Ovary (tissue), 9 donors: ENCODE results near the gene AKAP3. TPM values are rescaled to one million over a fixed set of nuclear protein-coding genes. Genes with fewer than 3 reads are reported as not detected.
A peak's percentile ranks its signal among the peaks of the same experiment; 100 is the strongest.

Experiments
- DNase-seq, 5 donors: peaks; one replicate each; pipeline ENCODE4 v3.0.0-alpha.2; 2019 to 2020
- H3K27ac ChIP-seq, 2 donors: fragments of 200-600 bp; one replicate each; pipeline versions ENCODE4 v1.5.1 to v1.8.0; 2019 to 2022
- H3K27me3 ChIP-seq: fragments of 200-600 bp; one replicate; pipeline ENCODE4 v1.8.0; 2022
- H3K36me3 ChIP-seq: fragments of 200-600 bp; sonication (generic); one replicate; pipeline ENCODE4 v1.5.1; 2019
- H3K4me1 ChIP-seq: one replicate; pipeline ENCODE4 v1.8.1; 2013; ENCODE audit warnings: mild to moderate bottlenecking, moderate library complexity; ENCODE audit not compliant: insufficient read depth
- H3K4me3 ChIP-seq: fragments of 200-600 bp; sonication (generic); one replicate; pipeline ENCODE4 v1.5.1; 2017
- H3K9me3 ChIP-seq, 2 donors: fragments of 200-600 bp in 1 of 2; sonication (generic) in 1 of 2; one replicate each; pipeline versions ENCODE4 v1.5.1 to v1.8.1; 2013 to 2019; ENCODE audit warnings: mild to moderate bottlenecking in 1 of 2, moderate library complexity in 1 of 2
- EP300 ChIP-seq: sonication (generic); formaldehyde crosslinking; IDR thresholded peaks from one replicate; pipeline ENCODE4 v1.6.1; 2017; ENCODE audit warnings: antibody characterized with exemption
- POLR2A ChIP-seq: fragments of 450-650 bp; IDR thresholded peaks from one replicate; pipeline ENCODE4 v1.6.1; 2017; ENCODE audit warnings: antibody characterized with exemption, mild to moderate bottlenecking, moderate library complexity
- WGBS, 3 donors: extraction: QIAGEN DNeasy Blood & Tissue Kit in 1 of 3; methylation state at CpG; one replicate each; pipeline versions ENCODE4 v1.1.5 to v1.1.7; 2013 to 2017; 5-methylcytosine and 5-hydroxymethylcytosine counted together
- intact Hi-C, 4 donors: fragments of 100-400 bp; cut with DNase I; formaldehyde crosslinking; loops; one replicate each; pipeline versions ENCODE4 v1.11.0 to v1.15.1; 2022 to 2023
- polyA plus RNA-seq, 2 donors: library from polyadenylated mRNA; stranded (reverse); fragments of 200-250 nt in 1 of 2; fragments of 350-450 nt in 1 of 2; fragmentation: Illumina TruSeq in 1 of 2; extraction: RNeasy Lipid Tissue Mini Kit (QIAGEN cat#74804) in 1 of 2; gene quantifications; one replicate each; pipeline ENCODE4 v1.2.3, GENCODE V29; 2013 to 2014
- total RNA-seq, 7 donors: library from RNA; depleted of rRNA in 2 of 7; stranded (reverse); fragments of >200 nt in 2 of 7; fragmentation: NEBNext Ultra II Directional in 3 of 7; extraction: Animal tissue kit (Norgen Biotek cat#: 25700) in 3 of 7; gene quantifications; one replicate each; pipeline versions ENCODE4 v1.1.0 to v1.2.4, GENCODE V29; 2016 to 2023
- TF ChIP-seq, protein P1 (sequence below), 3 donors: fragments of 450-650 bp in 2 of 3; fragments of 200-600 bp in 1 of 3; IDR thresholded peaks; one replicate each; pipeline versions ENCODE4 v1.5.1 to v1.8.0; 2016 to 2022; ENCODE audit warnings: antibody characterized with exemption in 3 of 3, mild to moderate bottlenecking in 1 of 3
- donor health status: DM: no; HTN: no; CAD: no; lungs with moderate emphysema.
- donor health status: DM: no; HTN: no; CAD: no.
- donor health status: Bipolar disorder and iron deficiency.
- donor health status: DM: yes; HTN: yes; CAD: no.
- donor health status: DM: no; HTN: no; CAD: no.
- donor health status: DM: yes; HTN: yes; CAD: no.

Gene AKAP3
- total and polyA plus RNA-seq, 9 donors = 0.24 to 2.7 (median 1.6) TPM

DNA sequence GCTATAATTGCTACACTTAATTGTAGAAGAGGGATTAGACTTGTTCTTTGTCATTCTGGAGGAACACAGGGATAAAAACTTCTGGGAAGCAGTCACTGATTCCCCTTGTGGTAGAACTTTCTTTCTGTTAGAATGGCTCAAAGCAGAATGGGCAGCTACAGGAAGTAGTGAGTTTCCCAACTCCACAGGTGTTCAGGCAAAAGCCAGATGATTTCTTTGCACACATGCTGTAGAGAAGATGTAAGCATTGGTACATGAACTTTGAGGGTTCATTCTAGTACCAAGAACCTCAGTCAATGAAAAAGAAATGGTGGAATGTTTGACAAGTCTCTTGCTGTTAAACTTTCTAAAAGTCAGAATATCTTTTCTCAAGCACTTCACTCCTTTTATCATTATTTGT is 4.4 kb upstream of the AKAP3 start:
- no peaks in the 10 kb centered on the region for H3K36me3 ChIP-seq
- H3K27ac ChIP-seq = no peak overlapping the region
- H3K9me3 ChIP-seq = no peaks in the 10 kb centered on the region
- H3K4me1 ChIP-seq = peaks cover 4% of the 10 kb centered on the region
- no peaks in the 10 kb centered on the region for H3K27me3 ChIP-seq
- no peak for DNase-seq
- intact Hi-C loops = no loop called here
- no peak overlapping the region for H3K4me3 ChIP-seq
- TF ChIP-seq, protein P1, sequence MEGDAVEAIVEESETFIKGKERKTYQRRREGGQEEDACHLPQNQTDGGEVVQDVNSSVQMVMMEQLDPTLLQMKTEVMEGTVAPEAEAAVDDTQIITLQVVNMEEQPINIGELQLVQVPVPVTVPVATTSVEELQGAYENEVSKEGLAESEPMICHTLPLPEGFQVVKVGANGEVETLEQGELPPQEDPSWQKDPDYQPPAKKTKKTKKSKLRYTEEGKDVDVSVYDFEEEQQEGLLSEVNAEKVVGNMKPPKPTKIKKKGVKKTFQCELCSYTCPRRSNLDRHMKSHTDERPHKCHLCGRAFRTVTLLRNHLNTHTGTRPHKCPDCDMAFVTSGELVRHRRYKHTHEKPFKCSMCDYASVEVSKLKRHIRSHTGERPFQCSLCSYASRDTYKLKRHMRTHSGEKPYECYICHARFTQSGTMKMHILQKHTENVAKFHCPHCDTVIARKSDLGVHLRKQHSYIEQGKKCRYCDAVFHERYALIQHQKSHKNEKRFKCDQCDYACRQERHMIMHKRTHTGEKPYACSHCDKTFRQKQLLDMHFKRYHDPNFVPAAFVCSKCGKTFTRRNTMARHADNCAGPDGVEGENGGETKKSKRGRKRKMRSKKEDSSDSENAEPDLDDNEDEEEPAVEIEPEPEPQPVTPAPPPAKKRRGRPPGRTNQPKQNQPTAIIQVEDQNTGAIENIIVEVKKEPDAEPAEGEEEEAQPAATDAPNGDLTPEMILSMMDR (IDR thresholded peaks at IDR 0.05) = no peak

DNA sequence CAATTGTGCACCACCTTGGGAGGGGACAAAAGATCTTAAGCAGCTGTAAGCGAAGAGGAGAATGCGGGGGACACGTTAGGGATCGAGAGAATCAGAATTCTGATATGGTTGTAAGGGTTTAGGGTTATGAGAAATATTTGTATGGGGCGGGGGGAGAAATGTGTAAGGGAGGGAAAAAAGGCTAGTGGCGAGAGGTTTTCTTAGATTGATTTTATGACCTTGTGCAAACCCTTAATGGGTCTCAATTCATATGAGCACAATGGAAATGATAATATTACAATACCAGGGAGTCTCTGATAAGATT is 459 bp upstream of the AKAP3 start:
- WGBS, 3 donors = 0 to 1% (median 0%) methylated on average over 6 of the region's 6 CpGs
- H3K4me3 ChIP-seq = peak overlapping the region; percentile 73
- H3K27me3 ChIP-seq = no peaks in the 10 kb centered on the region
- no peak for DNase-seq
- H3K4me1 ChIP-seq = peaks cover 4% of the 10 kb centered on the region
- H3K27ac ChIP-seq = peak overlapping the region in 1 of 2 donors; percentile 73
- no peak for TF ChIP-seq EP300
- TF ChIP-seq, protein P1 (IDR thresholded peaks at IDR 0.05) = no peak
- TF ChIP-seq POLR2A = no peak
- intact Hi-C loops = no loop called here
- no peaks in the 10 kb centered on the region for H3K36me3 ChIP-seq
- no peaks in the 10 kb centered on the region for H3K9me3 ChIP-seq

DNA sequence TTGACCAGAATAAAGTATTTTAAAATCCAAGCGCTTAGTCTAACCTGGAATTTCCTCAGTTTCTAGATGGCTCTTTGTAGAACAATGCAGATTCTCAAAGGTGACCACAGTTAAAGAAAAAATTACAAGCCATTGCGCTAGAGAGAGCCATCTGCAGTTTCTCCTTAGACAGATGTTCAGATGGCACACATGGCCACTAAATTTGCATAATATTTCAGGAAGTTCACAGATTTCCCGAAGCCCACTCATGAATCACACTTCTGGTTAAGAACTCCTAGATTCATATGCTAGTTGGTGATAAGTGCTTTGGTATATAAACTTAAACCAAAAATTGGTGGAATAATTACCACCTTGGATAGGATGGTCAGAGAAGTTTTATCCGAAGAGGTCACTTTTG is 749 bp downstream of the AKAP3 start:
- H3K4me3 ChIP-seq = peak overlapping the region; percentile 73
- DNase-seq = no peak
- peak overlapping the region in 1 of 2 donors; percentile 73 for H3K27ac ChIP-seq
- peaks cover 4% of the 10 kb centered on the region for H3K4me1 ChIP-seq
- H3K9me3 ChIP-seq = no peaks in the 10 kb centered on the region
- 29 to 46% (median 34%) methylated on average over 4 of the region's 4 CpGs for WGBS, 3 donors
- TF ChIP-seq EP300 (no peak), POLR2A (no peak)
- TF ChIP-seq, protein P1 (IDR thresholded peaks at IDR 0.05) = no peak
- intact Hi-C loops = no loop called here
- H3K36me3 ChIP-seq = no peaks in the 10 kb centered on the region
- H3K27me3 ChIP-seq = no peaks in the 10 kb centered on the region

DNA sequence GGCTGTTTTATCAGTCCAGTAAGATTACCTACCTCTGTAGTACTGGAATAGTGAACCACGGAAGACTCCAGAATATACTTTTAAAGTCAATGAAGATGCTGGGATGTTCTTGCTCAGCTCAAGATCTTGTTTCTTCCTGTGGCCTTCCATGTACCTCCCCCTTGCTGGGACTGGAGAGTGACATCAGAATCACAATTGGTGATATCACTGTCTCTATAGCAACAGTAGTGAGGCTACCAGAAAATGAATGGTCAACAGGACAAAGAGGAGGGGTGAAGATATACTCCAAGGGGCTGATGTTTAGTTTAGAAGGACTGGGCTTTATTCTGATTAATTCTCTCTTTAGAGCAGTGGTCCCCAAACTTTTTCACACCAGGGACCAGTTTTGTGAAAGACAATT is 3.8 kb downstream of the AKAP3 start:
- Histone ChIP-seq H3K36me3 (no peaks in the 10 kb centered on the region), H3K4me3 (no peak overlapping the region), H3K9me3 (no peaks in the 10 kb centered on the region), H3K4me1 (peaks cover under 1% of the 10 kb centered on the region), H3K27me3 (no peaks in the 10 kb centered on the region), H3K27ac (no peak overlapping the region)
- DNase-seq = no peak
- TF ChIP-seq, protein P1 (IDR thresholded peaks at IDR 0.05) = no peak
- TF ChIP-seq EP300 (no peak), POLR2A (no peak)
- 85 to 92% (median 89%) methylated on average over 1 of the region's 1 CpG for WGBS, 3 donors
- intact Hi-C loops = no loop called here

DNA sequence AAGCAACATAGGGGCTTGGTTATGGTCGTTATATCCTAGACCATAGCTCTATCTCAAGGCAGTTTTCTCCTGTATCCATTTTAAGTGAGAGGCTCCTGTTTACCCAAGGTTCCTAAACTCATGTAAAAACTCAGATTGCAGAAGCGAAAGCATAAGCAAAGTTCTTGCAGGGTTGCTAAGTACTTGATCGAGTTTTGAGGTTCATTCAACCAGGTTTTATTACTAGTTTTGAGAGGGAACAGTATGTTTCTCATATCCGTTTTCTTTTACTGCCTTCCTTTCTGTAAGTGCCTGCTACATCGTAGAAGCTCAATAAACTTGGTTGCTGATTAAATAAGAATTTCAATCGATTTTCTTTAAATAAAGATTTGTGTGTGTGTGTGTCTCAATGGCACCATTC is 5.1 kb downstream of the AKAP3 start:
- H3K27ac ChIP-seq = no peak overlapping the region
- intact Hi-C loops = no loop called here
- no peak overlapping the region for H3K4me3 ChIP-seq
- H3K9me3 ChIP-seq = no peaks in the 10 kb centered on the region
- TF ChIP-seq, protein P1 (IDR thresholded peaks at IDR 0.05) = no peak
- TF ChIP-seq EP300 (no peak), POLR2A (no peak)
- H3K27me3 ChIP-seq = no peaks in the 10 kb centered on the region
- no peaks in the 10 kb centered on the region for H3K36me3 ChIP-seq
- 84 to 89% (median 86%) methylated on average over 6 of the region's 6 CpGs for WGBS, 3 donors
- no peaks in the 10 kb centered on the region for H3K4me1 ChIP-seq
- no peak for DNase-seq
